Endothelial cell (in vitro differentiated cells): ENCODE data around the gene CCL18. TPM values are rescaled to one million over a fixed set of nuclear protein-coding genes. Genes with fewer than 3 reads are reported as not detected.
"Not testable (repeated sequence)": the region's sequence is repeated elsewhere in the genome, so short reads cannot be mapped to it uniquely, and the experiment has no call there.

Source experiments
- DNase-seq: peaks from one replicate; pipeline ENCODE4 v3.0.0; 2021; ENCODE audit warnings: low spot score
- H3K27ac Mint-ChIP-seq: one replicate; pipeline ENCODE4 v1.8.0; 2021; ENCODE audit warnings: mixed read lengths, inconsistent platforms; ENCODE audit not compliant: unreplicated experiment
- H3K27me3 Mint-ChIP-seq: one replicate; pipeline ENCODE4 v1.8.0; 2021; ENCODE audit warnings: mild to moderate bottlenecking, moderate library complexity, mixed read lengths, inconsistent platforms; ENCODE audit not compliant: unreplicated experiment
- H3K36me3 Mint-ChIP-seq: one replicate; pipeline ENCODE4 v1.8.0; 2021; ENCODE audit warnings: mild to moderate bottlenecking, low read depth, mixed read lengths, inconsistent platforms; ENCODE audit not compliant: unreplicated experiment
- H3K4me1 Mint-ChIP-seq: one replicate; pipeline ENCODE4 v1.8.0; 2021; ENCODE audit warnings: mild to moderate bottlenecking, mixed read lengths, inconsistent platforms; ENCODE audit not compliant: unreplicated experiment
- H3K4me3 Mint-ChIP-seq: one replicate; pipeline ENCODE4 v1.8.0; 2021; ENCODE audit warnings: mild to moderate bottlenecking, mixed read lengths, inconsistent platforms; ENCODE audit not compliant: unreplicated experiment
- H3K9me3 Mint-ChIP-seq: one replicate; pipeline ENCODE4 v1.8.0; 2021; ENCODE audit warnings: mixed read lengths, inconsistent platforms; ENCODE audit not compliant: unreplicated experiment
- CTCF ChIP-seq: fragments of 200-600 bp; sonication (generic); IDR thresholded peaks from one replicate; pipeline ENCODE4 v1.5.0; 2021; ENCODE audit warnings: antibody characterized with exemption; ENCODE audit not compliant: unreplicated experiment
- total RNA-seq: library from RNA; stranded (reverse); fragmentation: NEBNext Ultra II Directional; extraction: Animal tissue kit (Norgen Biotek cat#: 25700); gene quantifications from one replicate; pipeline ENCODE4 v1.2.1, GENCODE V29; 2021; ENCODE audit not compliant: unreplicated experiment

CCL18 gene
- total RNA-seq, 1 donor from 2014 or later: not detected

- no peak for TF ChIP-seq CTCF
- DNase-seq: no peak
- no peaks in the 10 kb centered on the region for H3K4me1 Mint-ChIP-seq
- H3K27me3 Mint-ChIP-seq: no peaks in the 10 kb centered on the region
- no peaks in the 10 kb centered on the region for H3K9me3 Mint-ChIP-seq
- H3K36me3 Mint-ChIP-seq: no peaks in the 10 kb centered on the region
- H3K27ac Mint-ChIP-seq: no peak overlapping the region
- no peak overlapping the region for H3K4me3 Mint-ChIP-seq
Measured at GRCh38 chr17:36111068-36111490, 47.0 kb downstream of the CCL18 start.

GRCh38 chr17:36112572-36112971 lies 48.5 kb downstream of the CCL18 start:
- H3K27ac Mint-ChIP-seq: no peak overlapping the region
- H3K4me1 Mint-ChIP-seq: no peaks in the 10 kb centered on the region
- H3K9me3 Mint-ChIP-seq: no peaks in the 10 kb centered on the region
- TF ChIP-seq CTCF: no peak
- no peak overlapping the region for H3K4me3 Mint-ChIP-seq
- no peak for DNase-seq
- H3K27me3 Mint-ChIP-seq: peaks cover 2% of the 10 kb centered on the region
- no peaks in the 10 kb centered on the region for H3K36me3 Mint-ChIP-seq

- DNase-seq, H3K27me3 Mint-ChIP-seq, H3K4me3 Mint-ChIP-seq, H3K36me3 Mint-ChIP-seq, H3K9me3 Mint-ChIP-seq, H3K27ac Mint-ChIP-seq, H3K4me1 Mint-ChIP-seq: not testable (repeated sequence)
Measured at GRCh38 chr17:36113131-36113530, 49.1 kb downstream of the CCL18 start.

GRCh38 chr17:36114971-36115648 lies 51.0 kb downstream of the CCL18 start:
- not testable (repeated sequence) for H3K4me3 Mint-ChIP-seq, H3K9me3 Mint-ChIP-seq, H3K27ac Mint-ChIP-seq, H3K4me1 Mint-ChIP-seq, H3K27me3 Mint-ChIP-seq, DNase-seq, H3K36me3 Mint-ChIP-seq

GRCh38 chr17:36115649-36115977 lies 51.5 kb downstream of the CCL18 start:
- not testable (repeated sequence) for DNase-seq, H3K27me3 Mint-ChIP-seq, H3K4me1 Mint-ChIP-seq, H3K27ac Mint-ChIP-seq, H3K36me3 Mint-ChIP-seq, H3K4me3 Mint-ChIP-seq, H3K9me3 Mint-ChIP-seq

- Mint-ChIP-seq H3K4me1 (no peaks in the 10 kb centered on the region), H3K9me3 (no peaks in the 10 kb centered on the region), H3K36me3 (no peaks in the 10 kb centered on the region), H3K4me3 (no peak overlapping the region), H3K27me3 (peaks cover 2% of the 10 kb centered on the region), H3K27ac (no peak overlapping the region)
- no peak for DNase-seq
- no peak for TF ChIP-seq CTCF
Measured at GRCh38 chr17:36117505-36118382, 53.7 kb downstream of the CCL18 start.
